GM12892 (cell line): ENCODE results near the gene TFF3.

Experiments
- POLR2A ChIP-seq: IDR thresholded peaks from 2 replicates; pipeline ENCODE4 v1.6.1; 2011; ENCODE audit warnings: low read depth, low read length, control low read depth
- POLR2AphosphoS5 ChIP-seq: IDR thresholded peaks from 2 replicates; pipeline ENCODE4 v1.6.1; 2011; ENCODE audit warnings: low read depth, low read length, control low read depth

DNA sequence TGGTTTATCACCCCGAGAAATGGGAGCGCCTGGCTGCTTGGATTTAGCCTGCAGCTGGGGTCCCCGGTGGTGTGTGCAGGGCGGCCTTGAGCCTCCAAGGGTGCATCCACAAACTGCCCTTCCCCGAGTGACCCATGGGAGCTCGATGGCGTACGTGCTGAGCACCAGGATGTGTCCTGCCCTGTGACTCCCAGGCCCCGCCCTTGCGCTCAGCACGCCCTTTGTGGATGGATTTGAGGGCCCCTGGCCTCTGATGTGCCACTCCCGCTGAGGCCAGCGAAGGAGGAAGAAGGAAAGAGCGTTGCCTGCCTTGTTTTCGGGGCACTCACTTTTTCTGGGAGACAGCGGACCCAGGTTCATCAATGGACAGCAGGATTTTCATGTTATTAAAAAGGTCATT, 1.7 kb upstream of the TFF3 start:
- TF ChIP-seq POLR2AphosphoS5 (no peak), POLR2A (no peak)
